NCI-H2107 treated with DMSO at 0.1 percent for 48 hours (cell line): ENCODE data around the gene SRRM1.
"Not testable (repeated sequence)": the region's sequence is repeated elsewhere in the genome, so short reads cannot be mapped to it uniquely, and the experiment has no call there.

Source experiments
- DNase-seq: peaks from one replicate; lab custom pipeline; 2025; ENCODE audit not compliant: unreplicated experiment; lab: John Stamatoyannopoulos, UW

Gene SRRM1

DNA sequence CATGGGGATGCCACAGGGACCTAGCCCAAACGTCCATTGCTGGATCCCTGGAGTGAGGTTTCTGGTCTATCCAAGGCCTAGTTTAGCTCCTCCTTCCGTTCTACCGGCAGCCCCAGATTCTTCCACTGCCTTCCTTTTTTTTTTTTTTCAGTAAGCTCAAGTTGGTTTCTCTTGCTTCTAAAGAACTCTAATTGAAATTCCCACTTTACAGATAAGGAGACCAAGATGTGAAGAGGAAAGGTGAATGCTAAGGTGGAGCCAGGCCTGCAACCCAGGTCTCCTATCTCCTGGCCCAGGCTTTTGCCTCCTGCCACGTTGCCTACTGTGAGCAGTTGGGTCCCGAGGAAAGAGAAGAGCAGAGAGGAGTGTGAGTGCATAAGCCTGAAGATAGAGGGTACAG lies 70.6 kb downstream of the SRRM1 start:
- DNase-seq: no peak

GRCh38 chr1:24714859-24715520 lies 71.9 kb downstream of the SRRM1 start:
- no peak for DNase-seq

GRCh38 chr1:24715658-24716057 lies 72.6 kb downstream of the SRRM1 start:
- no peak for DNase-seq

GRCh38 chr1:24717887-24718650 lies 75.0 kb downstream of the SRRM1 start:
- DNase-seq: no peak

DNA sequence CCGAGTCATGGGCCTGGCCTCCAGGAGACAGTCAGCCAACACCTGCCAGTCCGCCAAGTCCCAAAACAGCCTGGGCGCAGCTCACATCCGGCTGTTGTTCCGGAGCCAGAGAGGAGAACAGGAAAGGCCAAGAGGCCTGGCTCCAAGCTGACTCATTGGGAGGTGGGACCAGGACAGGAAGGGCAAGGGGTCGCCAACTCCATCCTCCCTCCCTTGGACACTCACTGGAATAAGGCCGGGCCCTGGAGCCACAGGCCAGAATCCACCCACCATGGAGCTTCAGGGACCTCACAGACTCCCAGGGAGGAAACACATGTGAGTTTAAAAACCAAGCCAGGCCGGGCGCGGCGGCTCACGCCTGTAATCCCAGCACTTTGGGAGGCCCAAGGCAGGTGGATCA lies 77.0 kb downstream of the SRRM1 start:
- DNase-seq: no peak

- DNase-seq: no peak
Measured at GRCh38 chr1:24721533-24721932, 78.4 kb downstream of the SRRM1 start.

DNA sequence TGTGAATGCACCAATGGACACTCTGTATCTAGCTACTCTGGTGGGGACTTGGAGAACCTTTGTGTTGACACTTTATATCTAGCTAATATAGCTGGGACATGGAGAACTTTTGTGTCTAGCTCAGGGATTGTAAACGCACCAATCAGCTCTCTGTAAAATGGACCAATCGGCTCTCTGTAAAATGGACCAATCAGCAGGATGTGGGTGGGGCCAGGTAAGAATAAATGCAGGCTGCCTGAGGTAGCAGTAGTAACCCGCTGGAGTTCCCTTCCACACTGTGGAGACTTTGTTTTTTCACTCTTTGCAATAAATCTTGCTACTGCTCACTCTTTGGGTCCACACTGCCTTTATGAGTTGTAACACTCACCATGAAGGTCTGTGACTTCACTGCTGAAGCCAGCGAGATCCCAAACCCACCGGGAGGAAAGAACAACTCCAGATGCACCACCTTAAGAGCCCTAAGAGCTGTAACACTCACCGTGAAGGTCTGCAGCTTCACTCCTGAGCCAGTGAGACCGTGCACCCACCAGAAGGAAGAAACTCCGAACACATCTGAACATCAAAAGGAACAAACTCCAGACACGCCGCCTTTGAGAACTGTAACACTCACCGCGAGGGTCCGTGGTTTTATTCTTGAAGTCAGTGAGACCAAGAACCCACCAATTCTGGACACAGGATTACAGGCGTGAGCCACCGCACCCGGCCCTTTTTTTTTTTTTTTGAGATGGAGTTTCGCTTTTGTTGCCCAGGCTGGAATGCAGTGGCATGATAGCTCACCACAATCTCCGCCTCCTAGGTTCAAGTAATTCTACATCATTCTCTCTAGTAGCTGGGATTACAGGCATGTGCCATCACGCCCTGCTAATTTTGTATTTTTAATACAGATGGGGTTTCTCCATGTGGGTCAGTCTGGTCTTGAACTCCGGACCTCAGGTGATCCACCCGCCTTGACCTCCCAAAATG lies 79.3 kb downstream of the SRRM1 start:
- DNase-seq: not testable (repeated sequence)
